NCI-H510A treated with DMSO at 0.1 percent for 48 hours (cell line): Measurements from ENCODE around the gene HMG20A.
"Not testable (repeated sequence)": the region's sequence is repeated elsewhere in the genome, so short reads cannot be mapped to it uniquely, and the experiment has no call there.

Source experiments
- DNase-seq: peaks from one replicate; lab custom pipeline; 2025; lab: John Stamatoyannopoulos, UW

The HMG20A gene

DNA sequence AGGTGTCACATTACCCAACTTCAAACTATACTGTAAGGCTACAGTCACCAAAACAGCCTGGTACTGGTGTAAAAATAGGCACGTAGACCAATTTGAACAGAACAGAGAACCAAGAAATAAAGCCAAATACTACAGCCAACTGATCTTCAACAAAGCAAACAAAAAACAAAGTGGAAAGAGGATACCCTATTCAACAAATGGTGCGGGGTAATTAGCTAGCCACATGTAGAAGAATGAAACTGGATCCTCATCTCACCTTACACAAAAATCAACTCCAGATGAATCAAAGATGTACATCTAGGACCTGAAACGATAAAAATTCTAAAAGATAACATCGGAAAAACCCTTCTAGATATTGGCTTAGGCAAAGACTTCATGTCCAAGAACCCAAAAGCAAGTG is 13.8 kb upstream of the HMG20A start:
- DNase-seq = peak; percentile 4

DNA sequence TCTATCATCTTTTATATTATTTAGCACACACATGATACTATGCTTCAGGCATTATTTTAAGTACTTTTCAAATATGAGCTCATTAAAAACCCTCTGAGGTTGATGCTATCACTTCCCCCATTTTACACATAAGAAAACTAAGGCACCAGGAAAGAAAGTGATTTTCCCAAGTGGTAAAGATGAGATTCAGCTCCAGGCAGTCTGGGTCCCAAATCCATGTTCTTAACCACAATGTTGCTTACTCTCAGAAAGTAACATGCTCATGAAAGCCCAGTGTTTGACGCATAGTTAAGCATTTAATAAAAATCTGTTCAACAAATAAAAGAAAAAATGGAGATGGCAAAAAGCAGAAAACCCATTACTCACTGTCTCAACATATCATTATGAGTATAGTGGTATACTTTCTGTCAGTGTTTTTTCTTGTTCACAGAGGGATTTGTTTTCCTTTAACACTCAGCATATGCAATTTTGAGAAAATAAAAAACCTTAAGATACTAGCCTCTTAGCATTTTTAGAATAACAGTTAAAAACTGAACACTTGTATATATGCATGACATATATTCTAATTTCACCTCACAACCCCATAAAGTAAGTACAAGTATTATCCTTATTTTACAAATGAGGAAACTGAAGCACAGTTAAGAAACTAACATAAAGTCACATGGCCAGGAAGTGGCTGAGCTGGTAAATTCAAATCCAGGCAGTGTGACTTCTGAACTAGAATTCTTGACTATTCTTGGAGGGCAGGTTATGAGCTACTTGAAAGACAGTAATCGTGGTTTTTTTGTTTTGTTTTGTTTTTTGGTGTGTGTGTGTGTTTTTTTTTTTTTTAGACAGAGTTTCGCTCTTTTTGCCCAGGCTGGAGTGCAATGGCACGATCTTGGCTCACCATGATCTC is 11.2 kb upstream of the HMG20A start:
- DNase-seq = no peak

DNA sequence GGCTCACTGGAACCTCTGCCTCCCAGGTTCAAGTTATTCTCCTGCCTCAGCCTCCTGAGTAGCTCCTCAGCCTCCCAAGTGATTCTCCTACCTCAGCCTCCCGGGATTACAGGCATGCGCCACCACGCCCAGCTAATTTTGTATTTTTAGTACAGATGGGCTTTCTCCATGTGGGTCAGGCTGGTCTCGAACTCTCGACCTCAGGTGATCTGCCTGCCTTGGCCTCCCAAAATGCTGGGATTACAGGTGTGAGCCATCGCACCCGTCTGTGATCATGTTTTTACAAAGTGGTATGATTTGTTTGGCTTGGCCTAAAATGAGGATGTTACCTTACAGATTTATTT is 10.6 kb upstream of the HMG20A start:
- DNase-seq = not testable (repeated sequence)

DNA sequence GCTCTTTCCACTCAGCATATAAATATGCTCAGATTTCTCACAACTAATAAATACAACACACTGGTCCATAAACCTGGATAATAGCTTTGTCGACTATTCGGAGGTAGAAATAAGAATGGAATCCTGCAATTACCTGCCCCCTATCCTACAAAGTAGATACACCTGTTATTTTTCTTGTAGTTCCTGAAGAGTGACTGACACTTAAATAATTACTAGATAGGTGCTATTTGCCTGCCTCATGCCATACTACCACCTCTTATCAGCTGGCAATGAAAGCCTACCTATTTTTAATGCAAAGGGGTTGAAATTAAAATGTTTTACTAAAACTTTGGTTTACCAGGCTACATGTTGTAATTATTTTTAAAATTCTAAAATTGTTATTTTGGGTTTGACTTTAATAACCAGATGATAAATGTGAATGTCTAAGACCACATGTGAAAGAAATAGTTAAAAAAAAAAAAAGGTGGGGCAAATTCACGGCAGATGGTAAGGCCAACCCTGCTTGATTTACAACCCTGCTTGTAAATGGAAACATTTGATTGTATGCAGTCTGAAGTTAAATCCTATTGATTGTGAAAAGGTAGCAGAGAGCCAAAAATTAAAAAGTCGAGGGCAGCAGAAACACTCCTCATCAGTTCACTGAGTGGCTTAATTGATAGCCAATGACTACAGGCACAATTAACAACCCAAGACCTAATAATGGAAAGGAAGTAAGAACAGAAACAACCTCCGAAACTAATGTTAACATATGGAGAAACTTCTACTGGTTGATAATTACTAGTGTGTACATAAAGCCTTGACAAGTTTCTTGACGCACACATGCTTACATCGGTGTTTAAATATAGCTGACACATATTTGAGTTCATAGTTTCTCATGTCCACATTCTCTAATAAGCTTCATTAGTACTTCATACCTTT is 9.7 kb upstream of the HMG20A start:
- DNase-seq = no peak

DNA sequence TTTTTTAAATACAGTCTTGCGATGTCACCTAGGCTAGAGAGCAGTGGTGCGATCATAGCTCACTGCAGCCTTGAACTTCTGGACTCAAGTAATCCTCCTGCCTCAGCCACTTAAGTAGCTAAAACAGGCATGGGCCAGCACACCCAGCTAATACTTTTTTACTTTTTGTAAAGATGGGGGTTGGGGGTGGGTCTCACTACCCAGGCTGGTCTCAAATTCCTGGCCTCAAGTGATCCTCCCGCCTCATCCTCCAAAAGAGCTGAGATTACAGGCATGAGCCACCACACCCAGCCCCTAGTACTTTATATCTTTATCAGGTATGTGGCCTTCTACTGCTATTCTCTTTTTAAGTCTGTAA is 9.1 kb upstream of the HMG20A start:
- no peak for DNase-seq

DNA sequence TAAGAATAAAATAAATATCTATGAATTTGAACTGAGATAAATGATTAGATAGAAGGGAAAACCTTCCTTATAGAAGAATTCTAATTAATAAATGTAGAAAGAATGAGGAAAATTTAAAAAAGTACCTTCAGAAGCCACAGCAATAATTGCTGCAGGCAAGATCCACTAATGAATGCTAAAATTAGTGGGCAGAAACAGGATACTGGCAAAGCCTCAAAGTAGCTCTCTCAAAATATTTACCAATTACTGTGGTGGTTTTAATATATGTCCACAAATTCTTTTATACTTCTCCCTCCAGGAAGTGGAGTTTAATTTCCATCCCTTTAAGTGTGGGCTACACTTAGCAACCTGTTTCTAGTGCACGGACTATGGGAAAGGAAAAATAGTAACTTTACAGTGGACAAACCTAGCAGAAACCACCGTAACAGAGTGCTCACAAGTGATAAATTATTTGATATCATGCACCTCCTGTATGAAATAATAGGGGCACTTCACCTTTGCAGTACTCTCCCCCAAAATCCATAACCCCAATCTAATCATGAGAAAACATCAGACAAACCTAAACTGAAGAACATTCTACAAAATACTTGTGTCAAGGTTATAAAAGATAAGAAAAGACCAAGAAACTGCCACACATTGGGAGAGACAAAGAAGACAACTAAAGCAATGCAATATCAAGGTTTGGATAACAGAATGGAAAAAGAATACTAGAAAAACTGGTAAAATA is 7.6 kb upstream of the HMG20A start:
- DNase-seq = no peak

DNA sequence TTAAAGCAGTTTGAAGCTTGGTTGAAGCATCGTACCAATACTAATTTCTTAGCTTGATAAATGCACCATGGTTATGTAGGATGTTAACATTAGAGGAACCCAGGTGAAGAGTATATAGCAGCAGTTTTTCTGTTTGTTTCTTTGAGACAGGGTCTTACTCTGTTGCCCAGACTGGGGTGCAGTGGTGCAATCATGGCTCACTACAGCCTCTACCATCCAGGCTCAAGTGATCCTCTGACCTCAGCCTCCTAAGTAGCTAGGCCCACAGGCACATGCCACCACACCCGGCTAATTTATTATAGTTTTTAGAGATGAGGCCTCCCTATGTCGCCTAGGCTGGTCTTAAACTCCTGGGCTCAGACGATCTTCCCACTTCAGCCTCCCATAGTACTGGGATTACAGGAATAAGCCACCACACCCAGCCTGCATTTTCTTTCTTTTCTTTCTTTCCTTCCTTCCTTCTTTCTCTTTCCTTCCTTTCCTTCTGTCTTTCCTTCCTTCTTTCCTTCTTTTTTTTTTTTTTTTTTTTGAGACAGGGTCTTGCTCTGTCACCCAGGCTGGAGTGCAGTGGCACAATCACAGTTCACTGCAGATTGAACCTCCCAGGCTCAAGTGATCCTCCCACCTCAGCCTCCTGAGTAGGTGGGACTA is 6.9 kb upstream of the HMG20A start:
- no peak for DNase-seq

DNA sequence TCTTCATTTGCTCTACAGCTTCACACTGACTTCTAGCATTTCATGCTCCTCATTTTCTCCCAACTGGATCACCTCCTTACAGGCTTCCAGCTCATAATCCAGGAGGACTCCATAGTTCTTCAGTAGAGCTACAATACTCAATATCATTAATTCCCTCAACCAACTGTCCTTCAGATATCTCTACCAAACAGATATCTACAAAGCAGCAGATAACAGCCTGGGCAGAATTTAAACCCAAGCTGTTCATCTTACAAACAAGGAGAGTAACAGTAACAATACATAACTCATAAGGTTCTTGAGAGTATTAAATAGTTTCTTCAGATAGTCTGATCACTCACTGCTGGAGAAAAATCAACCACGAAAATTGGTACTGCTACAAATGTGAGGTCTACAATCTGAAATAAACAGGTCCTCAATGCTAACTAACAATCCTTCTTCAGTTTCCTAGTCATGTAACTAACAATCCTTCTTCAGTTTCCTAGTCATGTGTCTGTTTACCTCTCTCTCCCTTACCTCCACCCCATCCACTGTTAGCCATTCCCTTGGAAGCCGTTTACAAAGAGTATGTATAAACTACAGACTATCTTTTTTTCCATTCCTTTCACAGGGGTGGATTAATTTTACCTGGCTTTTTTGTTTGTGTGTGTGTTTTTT is 5.8 kb upstream of the HMG20A start:
- DNase-seq = no peak

DNA sequence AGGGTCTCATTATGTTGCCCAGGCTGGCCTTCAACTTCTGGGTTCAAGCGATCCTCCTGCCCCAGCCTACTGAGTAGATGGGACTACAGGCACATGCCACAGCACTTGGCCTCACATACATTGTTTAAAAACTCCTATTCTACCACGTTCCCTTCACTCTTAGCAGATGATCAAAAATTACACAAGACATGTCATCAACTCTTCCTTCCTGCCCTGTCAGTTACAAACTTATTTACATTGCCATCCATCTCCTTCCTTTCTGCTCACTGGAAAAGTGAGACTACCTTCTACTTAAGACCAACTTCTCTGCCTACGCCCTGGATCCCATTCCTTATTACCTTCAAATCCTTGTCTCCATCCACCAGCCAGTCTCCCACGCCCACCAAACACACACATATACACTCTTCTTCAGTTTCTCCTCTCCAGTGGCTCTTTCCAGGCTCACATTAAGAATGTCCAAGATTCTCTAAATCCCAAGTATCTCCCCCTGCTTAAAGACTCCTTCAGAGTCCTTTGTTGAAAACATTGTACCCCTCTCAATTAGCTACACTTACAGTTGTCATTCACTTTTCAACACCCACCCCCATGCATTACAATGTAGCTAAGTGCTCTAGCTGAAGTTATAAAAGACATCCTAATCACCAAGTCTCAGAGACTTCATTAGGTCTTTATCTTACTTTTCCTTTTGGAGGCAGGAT is 5.1 kb upstream of the HMG20A start:
- DNase-seq = no peak

DNA sequence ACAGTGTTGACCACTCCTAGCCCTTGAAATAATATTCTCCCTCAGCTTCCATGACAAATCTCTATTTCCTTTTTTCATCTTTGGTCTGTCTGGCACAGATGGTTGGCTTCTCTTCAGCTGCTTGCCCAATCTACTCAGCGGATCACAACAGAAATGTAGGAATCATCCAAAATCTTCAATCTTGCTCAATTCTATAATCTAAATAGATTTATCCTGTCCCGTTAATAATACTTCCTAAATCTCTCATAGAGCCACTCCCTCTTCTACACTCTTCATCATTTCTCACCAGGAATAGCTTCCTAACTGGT is 4.6 kb upstream of the HMG20A start:
- DNase-seq = no peak

DNA sequence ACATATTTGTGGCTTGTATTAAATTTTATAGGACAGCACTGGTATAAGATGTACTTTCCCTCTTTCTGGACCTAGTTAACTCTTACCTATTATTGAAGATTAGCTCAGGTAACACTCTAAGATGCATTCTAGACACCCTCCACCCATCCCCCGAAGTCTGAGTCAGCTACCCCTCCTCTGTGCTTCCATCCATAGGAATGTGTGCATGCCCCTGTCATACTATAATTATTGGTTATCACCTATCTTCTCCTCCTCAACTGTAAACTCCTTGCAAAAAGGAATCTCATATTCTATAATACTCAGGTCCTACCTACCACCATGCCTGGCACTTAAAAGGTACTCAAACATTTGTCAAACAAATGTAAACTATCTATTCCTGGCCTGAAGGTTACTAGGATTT is 3.7 kb upstream of the HMG20A start:
- no peak for DNase-seq

DNA sequence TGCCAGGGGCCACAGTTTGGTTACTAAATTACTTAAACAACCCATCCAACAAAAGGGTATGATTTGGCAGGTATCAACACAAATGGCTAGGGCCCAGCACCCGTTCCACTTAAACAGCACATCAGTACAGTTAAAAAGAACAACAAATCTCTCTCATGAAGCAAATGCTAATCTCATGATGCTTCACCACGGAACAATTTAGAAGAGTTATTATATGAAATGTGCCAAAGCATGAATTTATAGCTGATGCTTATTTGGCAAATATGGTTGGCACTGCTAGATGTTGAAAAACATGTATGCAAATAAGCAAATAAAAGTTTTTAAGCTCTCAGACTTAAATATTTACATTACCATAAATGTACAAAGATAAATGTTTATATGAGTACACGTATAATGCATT is 3.1 kb upstream of the HMG20A start:
- no peak for DNase-seq

DNA sequence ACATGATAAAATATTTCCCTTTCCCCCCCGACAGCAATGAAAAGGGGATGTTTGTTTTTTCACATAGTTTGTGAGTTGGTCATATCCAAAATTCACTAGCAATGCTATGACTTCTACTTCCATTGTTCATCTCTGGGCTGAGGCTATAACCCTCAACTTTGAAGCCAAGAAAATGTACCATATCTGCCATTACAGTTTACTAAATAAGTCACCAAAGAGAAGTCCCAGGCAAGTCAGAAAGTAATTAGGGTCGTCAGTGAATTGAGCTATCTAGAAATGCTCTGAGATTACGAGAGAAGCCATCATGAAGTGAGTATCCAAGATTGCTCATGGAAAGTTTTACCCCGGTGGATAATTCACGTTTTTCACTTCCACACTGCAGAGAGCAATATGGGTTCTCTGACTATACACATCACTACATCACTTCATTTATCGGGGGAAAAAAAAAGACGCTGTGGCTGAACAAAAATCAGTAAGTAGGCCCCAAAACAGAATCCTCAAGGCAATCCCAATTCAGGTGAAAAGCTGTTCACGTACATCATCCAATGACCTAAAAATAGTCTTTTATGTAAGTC is 2.2 kb upstream of the HMG20A start:
- no peak for DNase-seq

DNA sequence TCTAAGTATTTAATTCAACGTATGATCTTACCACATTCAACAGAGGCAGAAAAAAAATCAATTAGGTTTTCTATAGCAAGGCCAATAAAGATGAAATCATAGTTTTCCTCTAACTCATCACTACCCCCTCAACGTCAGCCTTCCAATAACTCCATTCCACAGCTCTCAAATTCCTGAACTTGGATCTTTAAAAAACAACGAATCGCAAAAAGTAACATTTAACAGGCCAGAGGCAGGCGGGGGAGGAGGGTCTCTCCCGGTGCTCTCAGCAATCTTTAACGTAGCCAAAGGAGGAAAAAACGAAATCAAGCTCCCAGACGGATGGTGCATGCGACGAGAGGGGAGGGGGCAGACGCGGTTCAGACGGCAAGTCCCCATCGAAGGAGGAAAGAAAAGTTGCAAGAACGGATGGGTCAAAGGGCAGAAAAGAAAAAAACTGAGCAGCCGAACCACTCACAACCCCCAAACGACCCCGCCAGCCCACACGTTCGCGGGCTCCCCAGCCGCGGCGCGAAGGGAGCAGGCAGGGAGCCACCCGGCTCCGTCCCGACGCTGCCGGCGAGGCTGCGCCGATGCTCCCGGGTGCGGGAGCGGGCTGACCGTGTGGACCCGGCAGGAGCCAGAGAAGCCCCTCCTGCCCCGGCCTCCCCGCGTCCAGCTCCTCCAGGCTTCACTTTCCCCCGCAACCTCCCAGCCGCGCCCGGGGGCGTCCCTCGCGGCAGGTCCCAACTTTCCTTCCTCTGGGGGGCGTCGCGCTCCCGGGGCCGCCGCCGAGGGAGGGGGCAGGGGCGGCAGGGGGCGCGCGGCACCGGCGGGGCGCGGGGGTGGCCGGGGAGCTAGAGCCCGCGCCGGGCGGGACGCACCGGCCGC is 1.5 kb upstream of the HMG20A start:
- DNase-seq = no peak

DNA sequence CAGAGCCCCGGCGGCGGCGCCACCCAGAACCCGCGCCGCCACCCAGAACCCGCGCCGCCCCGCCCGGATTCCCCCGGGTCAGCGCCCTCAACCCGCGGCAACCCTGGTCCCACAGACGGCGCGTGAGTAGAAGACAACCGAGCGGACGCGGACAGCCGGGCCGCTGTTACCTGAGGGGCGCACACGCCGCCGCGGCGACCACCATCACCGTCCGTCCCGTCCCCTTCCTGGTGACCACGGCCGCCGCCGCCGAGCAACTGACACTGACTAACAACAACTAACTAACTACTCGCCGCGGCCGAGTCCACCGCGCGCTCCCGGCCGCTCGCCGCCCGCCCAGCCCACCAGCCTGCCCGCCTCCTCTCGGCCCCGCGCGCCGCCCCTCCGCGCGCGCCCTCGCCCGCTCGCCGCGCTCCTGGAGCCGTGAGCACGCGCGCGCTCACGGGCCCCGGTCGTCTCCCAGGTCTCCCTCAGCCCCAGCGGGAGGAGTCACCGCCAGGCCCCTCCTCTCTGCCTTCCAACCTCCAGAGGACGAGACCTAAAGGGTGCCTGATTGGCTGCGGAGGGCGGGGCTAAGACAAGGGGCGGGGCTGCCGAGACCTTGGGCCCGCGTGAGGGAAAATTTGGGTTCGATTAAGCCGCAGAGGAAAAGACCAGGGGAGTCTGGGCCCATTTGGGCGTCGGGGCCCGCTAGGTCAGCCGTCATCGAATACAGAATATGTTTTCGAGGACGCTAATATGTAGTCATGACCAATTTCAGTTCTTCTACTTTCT is 665 bp upstream of the HMG20A start, which contains the start of gene PEAK1:
Gene PEAK1 (minus strand): TSS at position 269 of the 774 bp plus-strand sequence. CDS start 238,178 bp downstream, outside the sequence.
- peak; percentile 90 for DNase-seq

DNA sequence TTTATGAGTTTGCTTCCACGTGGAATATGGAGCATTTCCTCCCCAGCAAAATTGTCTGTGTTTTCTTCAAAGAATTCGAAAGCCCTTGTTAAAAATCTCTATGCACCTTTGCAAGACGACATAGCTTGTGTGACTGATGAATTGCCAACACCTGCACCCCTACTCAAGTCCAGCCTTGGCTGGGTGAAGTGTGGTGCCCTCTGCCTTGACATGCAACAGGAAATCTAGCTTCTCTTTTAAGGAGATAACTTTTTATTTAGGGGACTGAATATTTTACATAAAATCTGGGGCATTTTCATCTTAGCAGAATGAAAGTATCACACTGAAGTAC is 647 bp downstream of the HMG20A start:
- no peak for DNase-seq

DNA sequence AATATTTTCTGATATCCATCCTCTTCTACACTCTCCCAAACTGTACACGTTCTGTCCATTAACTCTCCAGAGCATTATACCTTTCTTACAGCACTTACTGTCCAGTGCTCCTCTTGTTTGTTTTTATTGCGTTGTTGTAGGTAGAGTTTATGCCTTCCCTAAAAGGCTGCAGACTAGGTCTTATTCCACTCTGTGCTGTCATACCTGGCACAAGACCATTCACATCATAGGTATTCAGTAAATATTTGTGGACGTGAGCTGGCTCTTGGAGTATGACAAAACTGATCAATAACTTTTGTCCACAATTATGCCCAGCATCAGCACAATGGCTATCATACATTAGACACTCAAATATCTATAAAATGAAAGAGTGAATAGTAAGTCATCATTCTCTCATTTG is 4.4 kb downstream of the HMG20A start:
- no peak for DNase-seq

DNA sequence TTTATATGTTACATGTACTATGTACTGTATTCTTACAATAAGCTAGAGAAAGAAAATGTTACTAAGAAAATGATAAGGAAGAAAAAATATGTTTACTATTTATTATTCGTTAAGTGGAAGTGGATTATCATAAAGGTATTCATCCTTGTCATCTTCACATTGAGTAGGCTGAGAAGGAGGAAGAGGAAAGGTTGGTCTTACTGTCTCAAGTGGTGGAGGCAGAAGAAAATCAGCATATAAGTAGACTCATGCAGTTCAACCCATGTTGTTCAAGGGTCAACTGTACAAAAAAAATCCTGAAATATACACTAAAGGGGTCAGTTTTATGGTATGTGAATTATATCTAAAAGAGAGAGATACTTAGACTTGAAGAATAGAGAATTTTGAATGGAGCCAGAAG is 5.7 kb downstream of the HMG20A start:
- no peak for DNase-seq

DNA sequence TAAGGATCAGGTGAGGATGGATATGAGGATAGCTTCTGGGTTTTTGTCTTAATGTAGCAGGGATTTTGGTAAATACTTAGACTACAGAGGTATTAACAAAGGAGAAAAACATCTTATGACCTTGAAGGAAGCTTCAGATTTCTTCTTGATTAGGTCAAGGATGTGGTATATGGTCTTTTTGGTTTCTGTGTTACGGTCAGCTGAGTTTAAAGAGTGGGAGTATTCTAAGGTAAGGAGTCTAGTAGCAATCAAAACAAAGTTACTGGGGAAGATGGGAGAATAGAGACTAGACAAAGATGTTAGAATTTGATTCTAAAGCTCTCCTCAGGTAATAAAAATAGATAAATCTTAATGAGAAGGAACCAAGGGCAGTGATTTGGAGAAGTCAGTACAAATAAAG is 6.2 kb downstream of the HMG20A start:
- DNase-seq = no peak
